SH-SY5Y (cell line): ENCODE results near the gene CEACAM21.

Experiments
- GATA2 ChIP-seq: IDR thresholded peaks from 2 replicates; pipeline ENCODE4 v1.6.1; 2011; ENCODE audit warnings: mild to moderate bottlenecking, low read depth, low read length
- GATA3 ChIP-seq: IDR thresholded peaks from 2 replicates; pipeline ENCODE4 v1.6.1; 2011; ENCODE audit warnings: low read depth, mild to moderate bottlenecking, low read length, moderate library complexity

Gene CEACAM21

DNA sequence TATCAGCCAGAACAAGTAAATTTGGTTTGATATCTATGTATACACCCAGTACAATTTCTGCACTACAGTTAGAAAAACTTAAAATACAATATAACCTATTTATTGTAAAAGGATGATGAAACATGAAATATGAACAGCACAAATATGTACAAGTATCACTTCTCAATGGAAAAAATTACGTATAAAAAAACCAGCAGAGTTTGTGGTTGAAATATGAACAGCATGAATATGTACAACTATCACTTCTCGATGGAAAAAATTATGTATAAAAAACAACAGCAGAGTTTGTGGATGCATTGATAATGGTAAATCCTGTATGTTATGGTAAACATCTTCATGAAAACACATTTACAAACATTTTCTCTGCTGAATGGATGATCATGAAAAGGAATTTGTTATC lies 32.4 kb upstream of the CEACAM21 start:
- TF ChIP-seq GATA3 (no peak), GATA2 (no peak)

DNA sequence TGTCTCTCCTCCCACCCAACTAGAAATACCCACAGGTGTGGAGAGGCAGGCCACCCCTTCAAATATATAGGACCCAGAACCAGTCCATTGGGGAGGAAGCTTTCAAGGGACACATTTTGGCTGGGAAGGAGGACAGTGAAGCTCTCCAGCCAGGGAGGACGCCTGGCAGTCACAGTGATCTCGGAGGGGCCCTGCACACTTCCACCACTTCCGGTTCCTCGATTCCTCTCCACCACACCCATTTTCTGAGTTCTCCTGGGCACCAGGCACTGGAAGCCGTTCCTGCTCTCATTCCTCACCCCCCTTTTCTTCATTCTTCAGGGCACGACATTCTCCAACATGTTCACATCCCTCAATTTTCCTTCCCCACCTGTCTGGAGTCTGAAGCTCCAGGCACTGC lies 30.4 kb upstream of the CEACAM21 start:
- TF ChIP-seq GATA3 (no peak), GATA2 (no peak)

- TF ChIP-seq GATA2 (no peak), GATA3 (no peak)
Observed at GRCh38 chr19:41546386-41546789, 29.6 kb upstream of the CEACAM21 start.

DNA sequence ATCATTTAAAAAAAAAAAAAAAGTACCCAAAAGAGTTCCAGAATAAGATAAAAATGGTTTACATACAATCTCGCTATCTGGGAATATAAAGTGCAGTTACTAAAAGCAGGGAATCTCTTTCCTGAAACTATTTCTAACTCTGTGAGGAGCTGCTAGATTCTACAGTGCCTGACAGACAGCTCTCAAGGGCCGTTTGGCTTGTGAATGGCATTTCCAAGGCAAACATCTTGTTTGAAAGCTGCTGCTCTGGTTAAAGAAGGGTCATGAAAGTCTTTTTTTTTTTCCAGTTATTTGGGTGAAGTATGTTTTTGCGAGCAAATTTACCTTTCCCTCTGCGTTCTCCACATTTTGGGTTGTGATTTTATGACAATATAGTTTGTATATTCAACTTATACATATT lies 29.0 kb upstream of the CEACAM21 start:
- no peak for TF ChIP-seq GATA2
- TF ChIP-seq GATA3, result no peak

- no peak for TF ChIP-seq GATA3
- TF ChIP-seq GATA2, result no peak
Observed at GRCh38 chr19:41547569-41547968, 28.4 kb upstream of the CEACAM21 start.

DNA sequence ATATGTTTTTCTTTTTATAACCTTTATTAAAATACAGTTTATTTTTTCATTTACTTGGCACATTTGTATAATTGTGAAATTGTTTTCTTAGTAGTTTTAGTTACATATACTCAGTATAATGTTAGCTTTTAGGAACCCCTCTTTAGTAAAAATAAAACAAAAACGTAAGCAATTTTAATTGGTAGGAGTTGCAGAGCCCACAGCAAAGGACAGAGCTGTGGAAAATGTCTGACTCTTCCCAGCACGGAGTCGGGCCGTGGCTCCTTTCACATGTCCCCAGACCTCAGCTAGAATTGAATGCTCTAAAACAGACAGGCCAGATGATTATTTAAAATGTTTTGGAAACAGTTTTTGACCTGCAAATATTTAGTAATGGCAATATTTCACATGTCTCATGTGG lies 27.9 kb upstream of the CEACAM21 start:
- TF ChIP-seq GATA3 (no peak), GATA2 (no peak)

DNA sequence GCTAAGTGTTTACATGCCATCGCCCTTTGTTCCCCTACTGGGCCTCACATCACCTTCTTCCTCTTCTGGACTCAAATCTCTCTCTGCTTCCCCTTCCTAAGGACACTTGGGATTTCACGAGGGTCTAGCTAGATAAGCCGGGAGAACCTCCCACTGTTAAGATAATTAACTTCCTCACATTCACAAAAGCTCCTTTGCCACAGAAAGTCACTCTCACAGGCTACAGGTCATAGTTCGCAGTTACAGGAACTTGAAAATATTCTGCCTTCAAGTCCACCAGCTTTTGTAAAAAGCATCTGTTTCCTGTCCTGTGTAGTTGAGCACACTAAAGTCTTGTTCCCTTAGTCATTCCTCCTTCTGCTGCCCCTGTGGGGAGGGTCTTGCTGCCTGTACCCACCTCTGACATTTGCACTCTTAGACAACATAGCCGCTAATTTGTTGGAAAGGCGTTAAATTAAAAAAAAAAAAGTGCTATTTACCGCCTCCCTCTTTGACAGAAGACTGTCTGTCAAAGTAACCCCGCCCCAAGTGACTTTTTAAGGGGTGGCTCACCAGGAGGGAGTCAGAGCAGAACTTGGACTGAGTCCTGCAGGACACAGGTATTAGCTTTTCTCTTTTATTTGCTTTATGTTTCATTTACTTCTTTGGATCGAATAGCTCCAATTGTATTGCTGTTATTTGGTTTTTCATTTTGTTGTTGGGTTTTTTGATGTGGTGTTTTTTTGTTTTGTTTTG lies 26.8 kb upstream of the CEACAM21 start:
- TF ChIP-seq GATA3 (no peak), GATA2 (no peak)

DNA sequence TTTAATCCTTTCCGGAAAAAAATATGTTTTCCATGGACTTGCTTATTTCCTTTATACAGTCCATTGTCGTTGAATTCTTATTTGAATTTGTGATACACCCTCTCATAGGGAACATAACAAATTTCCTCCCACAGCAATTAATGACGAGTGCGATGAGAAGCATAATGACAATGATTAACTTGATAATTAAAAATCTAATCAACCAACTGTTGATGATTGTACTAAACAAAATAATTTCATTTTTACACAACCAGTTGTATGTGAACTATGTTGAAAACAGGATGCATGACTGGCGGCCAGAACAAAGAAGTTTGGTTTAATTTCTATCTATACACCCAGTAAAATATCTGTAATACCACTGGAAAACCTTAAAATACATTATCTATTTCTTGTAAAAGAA lies 26.1 kb upstream of the CEACAM21 start:
- TF ChIP-seq GATA2 (no peak), GATA3 (no peak)

DNA sequence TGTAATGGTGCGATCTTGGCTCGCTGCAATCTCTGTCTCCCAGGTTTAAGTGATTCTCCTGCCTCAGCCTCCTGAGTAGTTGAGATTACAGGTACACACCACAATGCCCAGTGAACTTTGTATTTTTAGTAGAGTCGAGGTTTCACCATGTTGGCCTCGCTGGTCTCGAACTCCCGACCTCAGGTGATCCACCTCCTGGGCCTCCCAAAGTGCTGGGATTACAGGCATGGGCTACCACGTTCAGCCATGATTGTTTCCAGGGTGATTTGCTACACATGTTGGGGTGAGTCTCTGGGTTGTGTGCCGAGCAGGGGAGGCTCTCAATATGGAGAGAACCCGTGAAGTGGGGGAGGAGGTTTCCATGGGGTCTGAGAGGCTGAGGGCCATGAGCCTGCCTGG lies 24.8 kb upstream of the CEACAM21 start:
- TF ChIP-seq GATA3, result no peak

GRCh38 chr19:41551711-41552110 lies 24.3 kb upstream of the CEACAM21 start:
- TF ChIP-seq GATA3 (no peak), GATA2 (no peak)

DNA sequence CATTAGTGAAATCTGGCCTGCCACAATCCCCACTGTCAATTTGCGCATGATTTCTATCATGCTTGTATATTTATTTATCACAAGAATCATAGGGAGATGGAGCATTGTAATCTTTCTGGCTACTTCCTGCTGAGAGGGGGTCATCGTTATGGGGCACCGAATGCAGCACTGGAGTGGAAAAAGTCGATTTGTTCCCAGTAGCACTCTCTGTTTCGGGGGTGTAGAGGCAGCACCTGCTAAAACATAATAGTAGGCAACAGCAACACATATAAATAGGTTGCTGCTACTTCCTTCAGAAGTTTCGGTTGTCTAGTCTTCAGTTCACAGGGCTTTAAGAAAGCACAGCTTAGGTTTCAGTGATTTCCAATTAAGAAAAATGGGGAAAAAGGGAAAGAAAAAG lies 23.4 kb upstream of the CEACAM21 start:
- no peak for TF ChIP-seq GATA3
- no peak for TF ChIP-seq GATA2

DNA sequence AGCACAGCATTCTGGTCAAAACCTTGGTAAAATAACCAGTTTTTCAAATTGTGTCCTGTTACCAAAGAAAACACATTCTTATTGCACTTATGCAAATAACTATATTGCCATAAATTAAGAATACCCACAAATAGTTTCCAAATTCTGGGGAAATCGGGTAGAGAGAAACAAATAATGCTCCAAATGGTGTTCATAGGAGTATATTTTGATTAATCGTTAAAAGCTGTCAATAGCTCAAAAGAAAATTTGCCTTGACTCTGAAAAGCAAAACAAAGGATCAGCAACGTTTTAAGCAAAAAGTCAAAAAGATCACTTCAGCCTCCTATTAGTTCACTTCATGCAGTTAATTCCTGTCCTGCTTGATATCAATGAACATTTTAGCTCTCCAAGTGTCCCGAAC lies 22.2 kb upstream of the CEACAM21 start:
- TF ChIP-seq GATA2 (no peak), GATA3 (no peak)

DNA sequence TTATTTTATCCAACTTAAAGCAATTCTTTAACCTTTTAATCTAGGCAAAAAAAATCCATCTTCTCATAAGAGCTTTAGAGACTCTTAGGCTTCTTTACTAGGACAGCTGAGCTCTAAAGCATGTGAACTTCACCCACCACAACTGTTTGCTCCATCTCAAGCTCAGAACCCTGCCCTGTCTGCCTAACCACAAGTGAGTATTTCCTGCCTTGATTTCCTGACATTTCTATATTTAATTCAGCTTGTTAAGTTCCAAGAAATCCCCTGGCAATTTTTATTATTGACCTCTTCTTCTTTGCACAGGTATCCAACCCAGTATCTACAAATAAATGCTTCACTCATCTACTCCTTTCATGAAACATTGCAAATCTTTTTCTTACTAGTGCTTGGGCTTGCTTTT lies 21.1 kb upstream of the CEACAM21 start:
- no peak for TF ChIP-seq GATA2
- TF ChIP-seq GATA3, result no peak

GRCh38 chr19:41555748-41556147 lies 20.2 kb upstream of the CEACAM21 start:
- no peak for TF ChIP-seq GATA3
- no peak for TF ChIP-seq GATA2

- no peak for TF ChIP-seq GATA3
- TF ChIP-seq GATA2, result no peak
Observed at GRCh38 chr19:41563854-41564514, 12.0 kb upstream of the CEACAM21 start.
